HL-60 (cell line): ENCODE results near the gene SPEN.

Experiments
- CTCF ChIP-seq: IDR thresholded peaks from one replicate; pipeline ENCODE4 v1.5.1; 2011; ENCODE audit warnings: low read length, control low read depth, inconsistent platforms; ENCODE audit not compliant: insufficient read depth
- POLR2AphosphoS5 ChIP-seq: IDR thresholded peaks from 2 replicates; pipeline ENCODE4 v1.6.1; 2012; ENCODE audit warnings: low read depth
- SPI1 ChIP-seq: IDR thresholded peaks from 2 replicates; pipeline ENCODE4 v1.6.1; 2012; ENCODE audit warnings: low read depth, mild to moderate bottlenecking, borderline replicate concordance

GRCh38 chr1:15961492-15961891 lies 114.0 kb downstream of the SPEN start:
- no peak for TF ChIP-seq CTCF
- no peak for TF ChIP-seq POLR2AphosphoS5
- TF ChIP-seq SPI1 = no peak
